Transverse colon (tissue), 3 donors: ENCODE results near the gene GBP1.

Experiments used
- EP300 ChIP-seq: sonication (generic); formaldehyde crosslinking; IDR thresholded peaks from one replicate; pipeline ENCODE4 v1.6.1; 2017; ENCODE audit warnings: antibody characterized with exemption, low read depth
- POLR2A ChIP-seq: fragments of 450-650 bp; IDR thresholded peaks from one replicate; pipeline ENCODE4 v1.6.1; 2016; ENCODE audit warnings: antibody characterized with exemption, mild to moderate bottlenecking, moderate library complexity
- TF ChIP-seq, protein P1 (sequence below), 5 experiments: fragments of 200-600 bp in 3 of 5; fragments of 450-650 bp in 2 of 5; sonication (generic) in 3 of 5; IDR thresholded peaks; 1 replicate in 2 of 5; 2 replicates in 3 of 5; pipeline ENCODE4 v1.5.1; 2016 to 2017; ENCODE audit warnings: antibody characterized with exemption in 5 of 5, inconsistent platforms in 3 of 5, mild to moderate bottlenecking in 2 of 5, moderate library complexity in 1 of 5

DNA sequence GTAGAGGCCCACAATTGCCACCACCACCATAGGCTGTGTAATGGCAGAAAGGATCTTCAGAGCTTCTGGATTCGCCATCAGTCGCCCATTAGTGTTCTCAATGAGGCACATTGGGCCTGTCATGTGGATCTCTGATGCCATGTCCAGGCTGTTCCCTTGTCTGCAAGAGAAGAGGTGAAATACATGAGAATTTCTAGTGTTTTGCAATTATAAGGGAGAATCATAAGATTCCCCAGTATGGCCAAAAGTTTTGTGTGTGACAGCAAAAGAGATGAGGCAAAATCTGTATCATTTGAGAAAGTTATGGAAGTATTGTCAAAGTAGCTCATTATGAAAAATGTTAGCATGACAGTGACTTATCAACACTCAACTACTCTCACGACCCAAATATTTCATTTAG, 1.9 kb downstream of the GBP1 start:
- no peak for TF ChIP-seq POLR2A
- TF ChIP-seq, protein P1, sequence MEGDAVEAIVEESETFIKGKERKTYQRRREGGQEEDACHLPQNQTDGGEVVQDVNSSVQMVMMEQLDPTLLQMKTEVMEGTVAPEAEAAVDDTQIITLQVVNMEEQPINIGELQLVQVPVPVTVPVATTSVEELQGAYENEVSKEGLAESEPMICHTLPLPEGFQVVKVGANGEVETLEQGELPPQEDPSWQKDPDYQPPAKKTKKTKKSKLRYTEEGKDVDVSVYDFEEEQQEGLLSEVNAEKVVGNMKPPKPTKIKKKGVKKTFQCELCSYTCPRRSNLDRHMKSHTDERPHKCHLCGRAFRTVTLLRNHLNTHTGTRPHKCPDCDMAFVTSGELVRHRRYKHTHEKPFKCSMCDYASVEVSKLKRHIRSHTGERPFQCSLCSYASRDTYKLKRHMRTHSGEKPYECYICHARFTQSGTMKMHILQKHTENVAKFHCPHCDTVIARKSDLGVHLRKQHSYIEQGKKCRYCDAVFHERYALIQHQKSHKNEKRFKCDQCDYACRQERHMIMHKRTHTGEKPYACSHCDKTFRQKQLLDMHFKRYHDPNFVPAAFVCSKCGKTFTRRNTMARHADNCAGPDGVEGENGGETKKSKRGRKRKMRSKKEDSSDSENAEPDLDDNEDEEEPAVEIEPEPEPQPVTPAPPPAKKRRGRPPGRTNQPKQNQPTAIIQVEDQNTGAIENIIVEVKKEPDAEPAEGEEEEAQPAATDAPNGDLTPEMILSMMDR (IDR thresholded peaks at IDR 0.05) = no peak
- no peak for TF ChIP-seq EP300
